RWPE2 (cell line): ENCODE measurements around the gene RABAC1.

Experiments used
- ATAC-seq: fragments of 200-7000 bp; cut with Tn5 transposase; 3 replicates; pipeline ENCODE4 v1.9.1; 2021; ENCODE audit warnings: low read depth
- DNase-seq: peaks from one replicate; pipeline ENCODE4 v3.0.0-alpha.2; 2020; ENCODE audit warnings: low spot score
- H3K27ac ChIP-seq: fragments of 450-650 bp; 2 replicates; pipeline ENCODE4 v1.5.1; 2017; ENCODE audit warnings: mild to moderate bottlenecking; ENCODE audit not compliant: poor library complexity, severe bottlenecking
- H3K27me3 ChIP-seq: fragments of 250-450 bp; sonication (Bioruptor Pico); 2 replicates; pipeline ENCODE4 v1.5.1; 2021; ENCODE audit warnings: mild to moderate bottlenecking, moderate library complexity; ENCODE audit not compliant: insufficient read depth, poor library complexity, severe bottlenecking
- H3K36me3 ChIP-seq: fragments of 250-450 bp; sonication (Bioruptor Pico); 2 replicates; pipeline ENCODE4 v1.5.1; 2020; ENCODE audit warnings: low read depth, mild to moderate bottlenecking, moderate library complexity
- H3K4me1 ChIP-seq: fragments of 250-450 bp; sonication (Bioruptor Pico); 2 replicates; pipeline ENCODE4 v1.5.1; 2021; ENCODE audit warnings: mild to moderate bottlenecking, moderate library complexity; ENCODE audit not compliant: insufficient read depth, poor library complexity, severe bottlenecking
- H3K4me3 ChIP-seq: fragments of 250-450 bp; sonication (Bioruptor Pico); 2 replicates; pipeline ENCODE4 v1.5.1; 2021; ENCODE audit warnings: mild to moderate bottlenecking, moderate library complexity; ENCODE audit not compliant: severe bottlenecking
- H3K9me3 ChIP-seq: fragments of 250-450 bp; sonication (Bioruptor Pico); 2 replicates; pipeline ENCODE4 v1.5.1; 2021; ENCODE audit warnings: mild to moderate bottlenecking, moderate library complexity; ENCODE audit not compliant: severe bottlenecking
- TF ChIP-seq, protein P1 (sequence below): fragments of 450-650 bp; IDR thresholded peaks from one replicate; pipeline ENCODE4 v1.5.1; 2017; ENCODE audit warnings: mild to moderate bottlenecking, moderate library complexity; ENCODE audit not compliant: poor library complexity, severe bottlenecking

The RABAC1 gene

DNA sequence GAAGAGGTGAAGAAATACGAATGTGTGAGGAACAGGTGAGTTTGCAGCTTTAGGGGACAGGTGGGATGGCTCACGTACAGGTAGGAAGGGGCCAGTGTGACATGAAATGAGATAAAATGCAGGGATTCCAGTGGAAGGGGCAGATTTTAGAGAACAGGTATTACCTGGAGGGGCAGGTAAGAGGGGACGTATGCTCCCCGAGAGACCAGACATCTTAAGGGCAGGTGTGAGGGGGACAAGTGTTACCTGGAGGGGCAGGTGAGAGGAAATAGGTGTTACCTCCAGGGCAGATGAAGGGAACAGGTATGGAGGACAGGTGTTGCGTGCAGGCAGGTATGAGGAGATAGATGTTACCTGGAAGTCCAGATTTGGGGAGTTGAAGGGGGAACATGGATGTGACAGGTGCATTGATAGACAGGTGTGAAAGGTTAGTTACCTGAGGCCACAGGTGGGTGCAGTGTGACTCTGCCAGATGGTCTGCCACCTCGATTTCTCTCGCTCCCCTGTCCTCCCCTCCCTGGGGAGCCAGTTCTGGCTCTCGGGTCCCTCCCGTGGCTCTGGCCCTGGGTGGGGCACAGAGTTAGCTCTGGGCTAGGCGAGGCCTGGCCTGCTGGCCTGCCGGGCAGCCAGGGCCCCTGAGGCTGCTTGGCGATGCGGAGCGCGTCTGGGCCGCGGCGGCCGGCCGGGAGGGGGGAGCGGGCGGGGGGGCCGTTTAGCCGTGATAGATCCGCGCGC is 32.9 kb downstream of the RABAC1 start:
- no peaks in the 10 kb centered on the region for H3K4me1 ChIP-seq
- H3K27me3 ChIP-seq, result peaks cover 87% of the 10 kb centered on the region
- TF ChIP-seq, protein P1, sequence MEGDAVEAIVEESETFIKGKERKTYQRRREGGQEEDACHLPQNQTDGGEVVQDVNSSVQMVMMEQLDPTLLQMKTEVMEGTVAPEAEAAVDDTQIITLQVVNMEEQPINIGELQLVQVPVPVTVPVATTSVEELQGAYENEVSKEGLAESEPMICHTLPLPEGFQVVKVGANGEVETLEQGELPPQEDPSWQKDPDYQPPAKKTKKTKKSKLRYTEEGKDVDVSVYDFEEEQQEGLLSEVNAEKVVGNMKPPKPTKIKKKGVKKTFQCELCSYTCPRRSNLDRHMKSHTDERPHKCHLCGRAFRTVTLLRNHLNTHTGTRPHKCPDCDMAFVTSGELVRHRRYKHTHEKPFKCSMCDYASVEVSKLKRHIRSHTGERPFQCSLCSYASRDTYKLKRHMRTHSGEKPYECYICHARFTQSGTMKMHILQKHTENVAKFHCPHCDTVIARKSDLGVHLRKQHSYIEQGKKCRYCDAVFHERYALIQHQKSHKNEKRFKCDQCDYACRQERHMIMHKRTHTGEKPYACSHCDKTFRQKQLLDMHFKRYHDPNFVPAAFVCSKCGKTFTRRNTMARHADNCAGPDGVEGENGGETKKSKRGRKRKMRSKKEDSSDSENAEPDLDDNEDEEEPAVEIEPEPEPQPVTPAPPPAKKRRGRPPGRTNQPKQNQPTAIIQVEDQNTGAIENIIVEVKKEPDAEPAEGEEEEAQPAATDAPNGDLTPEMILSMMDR, result no peak
- no peak overlapping the region for H3K4me3 ChIP-seq
- no peak for ATAC-seq
- H3K27ac ChIP-seq, result no peak overlapping the region
- DNase-seq, result no peak
- H3K36me3 ChIP-seq, result no peaks in the 10 kb centered on the region
- H3K9me3 ChIP-seq, result no peaks in the 10 kb centered on the region

DNA sequence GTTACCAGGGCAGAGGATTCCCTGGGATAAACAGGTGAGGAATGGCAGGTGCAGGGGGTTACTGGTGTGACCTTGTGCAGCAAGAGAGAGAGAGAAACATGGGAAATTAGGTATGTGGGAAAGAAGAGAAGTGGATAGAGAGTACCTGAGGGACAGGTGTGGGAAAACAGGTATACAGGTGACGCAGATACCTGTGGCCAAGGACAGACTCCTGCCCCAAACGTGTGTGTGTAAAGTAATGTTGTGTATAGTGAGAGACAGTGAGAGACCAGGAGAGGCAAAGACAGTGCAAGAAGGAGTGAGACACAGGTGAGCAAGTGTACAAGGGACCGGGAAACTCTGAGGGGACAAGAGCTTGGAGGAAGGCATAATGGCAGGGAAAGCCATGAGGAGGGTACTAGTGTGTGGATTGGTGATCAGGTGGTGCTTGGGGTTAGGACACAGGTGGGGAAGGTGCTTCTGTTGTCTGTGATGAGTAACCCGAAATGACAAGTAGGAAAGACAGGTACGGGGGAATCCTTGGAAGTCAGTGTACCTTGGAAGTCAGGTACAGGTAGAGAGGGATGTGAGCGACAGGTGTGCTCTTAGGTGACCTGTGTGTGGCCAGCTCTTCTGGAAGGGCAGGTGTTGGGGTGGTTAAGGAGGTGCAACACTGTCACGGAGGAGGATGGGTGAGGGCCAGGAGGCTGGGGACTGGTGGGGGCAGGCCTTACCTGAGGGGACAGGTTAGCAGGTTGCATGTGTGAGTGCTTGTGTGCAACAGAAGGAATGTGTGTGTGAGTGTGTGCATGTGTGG is 33.7 kb downstream of the RABAC1 start:
- DNase-seq, result no peak
- peak; percentile 16; the same call in 1 of the 3 replicates for ATAC-seq
- TF ChIP-seq, protein P1, result no peak
- Histone ChIP-seq H3K27me3 (peaks cover 84% of the 10 kb centered on the region), H3K4me1 (no peaks in the 10 kb centered on the region), H3K27ac (no peak overlapping the region), H3K9me3 (no peaks in the 10 kb centered on the region), H3K4me3 (no peak overlapping the region), H3K36me3 (no peaks in the 10 kb centered on the region)

- H3K36me3 ChIP-seq, result no peaks in the 10 kb centered on the region
- no peaks in the 10 kb centered on the region for H3K9me3 ChIP-seq
- no peak overlapping the region for H3K4me3 ChIP-seq
- no peaks in the 10 kb centered on the region for H3K4me1 ChIP-seq
- TF ChIP-seq, protein P1, result no peak
- ATAC-seq (no peak), DNase-seq (no peak)
- H3K27me3 ChIP-seq, result peaks cover 75% of the 10 kb centered on the region
- H3K27ac ChIP-seq, result no peak overlapping the region
Measured at GRCh38 chr19:41924151-41925145, 34.7 kb downstream of the RABAC1 start.

DNA sequence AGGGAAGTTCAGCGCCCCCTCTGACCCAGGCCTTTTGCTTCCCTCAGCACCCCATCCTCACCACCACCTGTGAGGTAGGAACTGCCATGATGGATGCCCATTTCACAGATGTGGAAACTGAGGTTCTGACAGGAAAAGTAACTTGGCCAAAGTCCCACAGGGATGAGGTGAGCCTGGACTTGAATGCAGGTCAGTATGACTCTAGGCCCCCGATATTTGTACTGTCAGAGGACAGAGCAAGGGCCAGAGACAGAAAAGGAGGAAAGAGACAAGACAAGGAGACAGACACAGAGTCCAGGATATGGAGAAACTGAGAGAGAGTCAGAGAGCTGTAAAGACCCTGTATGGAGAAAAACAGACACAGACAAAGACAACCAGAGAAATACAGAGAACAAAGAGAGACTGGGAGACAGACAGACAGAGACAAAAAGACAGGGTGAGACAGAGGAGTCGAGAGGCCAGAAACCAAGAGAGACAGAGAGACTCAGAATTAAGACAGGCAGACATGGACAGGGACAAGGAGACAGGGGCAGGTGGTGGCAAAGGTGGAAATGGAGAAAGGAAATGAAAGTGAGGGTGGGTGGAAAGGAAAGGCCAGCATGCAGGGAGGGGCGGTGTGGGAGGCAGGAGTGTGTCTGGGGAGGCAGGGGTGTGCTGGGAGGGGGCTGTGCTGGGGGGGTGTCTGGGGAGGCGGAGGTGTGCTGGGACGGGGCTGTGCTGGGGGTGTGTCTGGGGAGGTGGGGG is 35.9 kb downstream of the RABAC1 start:
- Histone ChIP-seq H3K4me1 (no peaks in the 10 kb centered on the region), H3K27me3 (peaks cover 64% of the 10 kb centered on the region), H3K36me3 (no peaks in the 10 kb centered on the region), H3K9me3 (no peaks in the 10 kb centered on the region), H3K4me3 (no peak overlapping the region), H3K27ac (no peak overlapping the region)
- TF ChIP-seq, protein P1, result no peak
- ATAC-seq, result no peak
- DNase-seq, result no peak
